PC-3 (cell line): ENCODE results near the gene EYS. TPM values are rescaled to one million over a fixed set of nuclear protein-coding genes. Genes with fewer than 3 reads are reported as not detected.

Experiments used
- ATAC-seq: fragments of 200-7000 bp; cut with Tn5 transposase; 2 replicates; pipeline ENCODE4 v1.9.1; 2020; ENCODE audit warnings: mild to moderate bottlenecking, moderate library complexity
- BruUV-seq: library from RNA; stranded (reverse); fragments of 400-500 nt; replicated peaks from 2 replicates; lab custom pipeline; 2021; lab: Mats Ljungman, UMichigan
- CTCF ChIA-PET: fragments of 300-600 bp; sonication (Branson Sonifier 250); formaldehyde crosslinking; loops from one replicate; lab custom pipeline; 2022; ENCODE audit warnings: antibody characterized with exemption; lab: Charles Lee
- POLR2A ChIA-PET: fragments of 300-600 bp; sonication (Branson Sonifier 250); formaldehyde crosslinking; loops from one replicate; lab custom pipeline; 2022; ENCODE audit warnings: antibody characterized with exemption; ENCODE audit not compliant: unreplicated experiment; lab: Charles Lee
- DNase-seq: peaks from one replicate; pipeline ENCODE4 v3.0.0-alpha.2; 2015
- H2AFZ ChIP-seq: fragments of 300-600 bp; sonication (generic); 2 replicates; pipeline ENCODE4 v1.6.0; 2016; ENCODE audit warnings: antibody characterized with exemption, low read length
- H3F3A ChIP-seq: fragments of 300-600 bp; sonication (generic); one replicate; pipeline ENCODE4 v1.6.0; 2017; ENCODE audit warnings: antibody characterized with exemption, low read length, control low read depth, mild to moderate bottlenecking; ENCODE audit not compliant: unreplicated experiment
- H3K27ac ChIP-seq: fragments of 300-600 bp; sonication (generic); 2 replicates; pipeline ENCODE4 v1.5.1; 2016; ENCODE audit warnings: mild to moderate bottlenecking, low read length
- H3K27me3 ChIP-seq: fragments of 300-600 bp; sonication (generic); 2 replicates; pipeline ENCODE4 v1.6.1; 2016; ENCODE audit warnings: low read length, mixed read lengths
- H3K36me3 ChIP-seq: fragments of 300-600 bp; sonication (generic); 2 replicates; pipeline ENCODE4 v1.6.1; 2016; ENCODE audit warnings: low read depth, mixed run types, low read length, mixed read lengths
- H3K4me1 ChIP-seq: fragments of 300-600 bp; sonication (generic); 2 replicates; pipeline ENCODE4 v1.5.1; 2016; ENCODE audit warnings: low read length; ENCODE audit not compliant: insufficient read depth
- H3K4me2 ChIP-seq: fragments of 300-600 bp; sonication (generic); 2 replicates; pipeline ENCODE4 v1.6.0; 2016; ENCODE audit warnings: low read length
- H3K4me3 ChIP-seq: fragments of 300-600 bp; sonication (generic); 2 replicates; pipeline ENCODE4 v1.5.1; 2016; ENCODE audit warnings: mild to moderate bottlenecking, low read length, mixed read lengths
- H3K79me2 ChIP-seq: fragments of 300-600 bp; sonication (generic); 2 replicates; pipeline ENCODE4 v1.6.1; 2017; ENCODE audit warnings: low read length, mixed read lengths
- H3K9ac ChIP-seq: fragments of 300-600 bp; sonication (generic); 2 replicates; pipeline ENCODE4 v1.6.0; 2016; ENCODE audit warnings: mild to moderate bottlenecking, low read length
- H3K9me2 ChIP-seq: fragments of 300-600 bp; sonication (generic); replicated peaks from 2 replicates; pipeline ENCODE4 v1.6.1; 2016; ENCODE audit warnings: mixed run types, low read length, mixed read lengths
- H3K9me3 ChIP-seq: fragments of 300-600 bp; sonication (generic); 2 replicates; pipeline ENCODE4 v1.6.1; 2016; ENCODE audit warnings: low read length, mixed read lengths
- H4K20me1 ChIP-seq: fragments of 300-600 bp; sonication (generic); 2 replicates; pipeline ENCODE4 v1.6.1; 2016; ENCODE audit warnings: low read length, mixed read lengths
- EZH2 ChIP-seq: fragments of 300-600 bp; sonication (generic); IDR thresholded peaks from one replicate; pipeline ENCODE4 v1.6.1; 2017; ENCODE audit warnings: antibody characterized with exemption, mild to moderate bottlenecking, low read length; ENCODE audit not compliant: unreplicated experiment
- EZH2phosphoT487 ChIP-seq: fragments of 300-600 bp; sonication (generic); IDR thresholded peaks from 2 replicates; pipeline ENCODE4 v1.6.1; 2018; ENCODE audit warnings: mild to moderate bottlenecking, antibody characterized with exemption, low read length, borderline replicate concordance
- intact Hi-C: fragments of 100-400 bp; cut with micrococcal nuclease; formaldehyde crosslinking; loops from 2 replicates; pipeline ENCODE4 v1.9.0; 2023
- total RNA-seq: library from RNA; depleted of rRNA; stranded (reverse); fragments of >200 nt; gene quantifications from 2 replicates; pipeline ENCODE4 v1.2.3, GENCODE V29; 2014
- TF ChIP-seq, protein P1 (sequence below): fragments of 300-600 bp; sonication (generic); conservative IDR thresholded peaks from 2 replicates; pipeline ENCODE4 v1.5.1; 2017; ENCODE audit warnings: antibody characterized with exemption, low read depth, mild to moderate bottlenecking, low read length

Gene EYS
- total RNA-seq, 1 experiment from 2014 or later, result 0.07 TPM

DNA sequence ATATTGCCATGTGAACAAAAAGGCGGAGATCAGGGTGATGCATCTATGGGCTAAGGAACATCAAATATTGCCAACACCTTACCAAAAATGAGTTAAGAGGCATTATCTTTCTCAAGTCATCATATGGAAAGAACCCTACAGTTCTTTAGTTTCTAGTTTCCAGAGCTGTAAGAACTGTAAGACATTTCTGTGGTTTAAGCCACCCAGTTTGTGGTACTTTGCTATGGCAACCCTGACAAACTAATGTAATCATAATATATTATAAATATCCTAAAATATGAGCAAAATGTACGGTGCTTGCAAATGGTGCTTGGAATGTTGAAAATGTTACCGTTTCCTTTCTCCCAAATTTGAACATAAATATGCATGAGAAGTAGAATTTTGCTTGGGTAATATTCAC lies 1721.8 kb downstream of the EYS start:
- Histone ChIP-seq H3K9me3 (no peaks in the 10 kb centered on the region), H3F3A (no peaks in the 10 kb centered on the region), H4K20me1 (no peaks in the 10 kb centered on the region), H3K4me3 (no peak overlapping the region), H3K9ac (no peak overlapping the region), H3K36me3 (no peaks in the 10 kb centered on the region), H3K27me3 (no peaks in the 10 kb centered on the region), H3K79me2 (no peaks in the 10 kb centered on the region), H3K9me2 (no peaks in the 10 kb centered on the region), H3K27ac (no peak overlapping the region), H3K4me2 (no peak overlapping the region), H2AFZ (no peak overlapping the region), H3K4me1 (no peaks in the 10 kb centered on the region)
- intact Hi-C loops, result no loop called here
- CTCF ChIA-PET, result no interaction called here
- POLR2A ChIA-PET, result no interaction called here
- no peak for ATAC-seq
- BruUV-seq, result no TSS peak
- no peak for DNase-seq
- TF ChIP-seq, protein P1, sequence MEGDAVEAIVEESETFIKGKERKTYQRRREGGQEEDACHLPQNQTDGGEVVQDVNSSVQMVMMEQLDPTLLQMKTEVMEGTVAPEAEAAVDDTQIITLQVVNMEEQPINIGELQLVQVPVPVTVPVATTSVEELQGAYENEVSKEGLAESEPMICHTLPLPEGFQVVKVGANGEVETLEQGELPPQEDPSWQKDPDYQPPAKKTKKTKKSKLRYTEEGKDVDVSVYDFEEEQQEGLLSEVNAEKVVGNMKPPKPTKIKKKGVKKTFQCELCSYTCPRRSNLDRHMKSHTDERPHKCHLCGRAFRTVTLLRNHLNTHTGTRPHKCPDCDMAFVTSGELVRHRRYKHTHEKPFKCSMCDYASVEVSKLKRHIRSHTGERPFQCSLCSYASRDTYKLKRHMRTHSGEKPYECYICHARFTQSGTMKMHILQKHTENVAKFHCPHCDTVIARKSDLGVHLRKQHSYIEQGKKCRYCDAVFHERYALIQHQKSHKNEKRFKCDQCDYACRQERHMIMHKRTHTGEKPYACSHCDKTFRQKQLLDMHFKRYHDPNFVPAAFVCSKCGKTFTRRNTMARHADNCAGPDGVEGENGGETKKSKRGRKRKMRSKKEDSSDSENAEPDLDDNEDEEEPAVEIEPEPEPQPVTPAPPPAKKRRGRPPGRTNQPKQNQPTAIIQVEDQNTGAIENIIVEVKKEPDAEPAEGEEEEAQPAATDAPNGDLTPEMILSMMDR, result no peak
- TF ChIP-seq EZH2 (no peak), EZH2phosphoT487 (no peak)

DNA sequence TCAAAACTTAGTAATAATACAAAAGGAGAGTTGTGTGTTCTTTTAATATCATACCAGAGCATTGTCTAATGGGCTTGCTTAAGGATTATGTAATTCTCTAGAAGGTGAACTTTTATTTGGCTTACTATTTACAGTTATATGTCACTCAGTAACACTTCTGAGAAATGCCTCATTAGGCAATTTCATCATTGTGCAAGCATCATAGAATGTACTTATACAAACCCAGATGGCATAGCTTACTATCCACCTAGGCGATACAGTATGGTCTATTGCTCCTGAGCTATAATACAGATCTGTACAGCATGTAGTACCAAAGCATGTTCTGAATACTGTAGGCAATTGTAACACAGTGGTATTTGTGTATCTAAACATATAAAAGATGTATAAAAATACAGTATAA lies 1731.3 kb downstream of the EYS start:
- H2AFZ ChIP-seq, result no peak overlapping the region
- H3K27me3 ChIP-seq, result no peaks in the 10 kb centered on the region
- no peak for ATAC-seq
- H4K20me1 ChIP-seq, result no peaks in the 10 kb centered on the region
- ChIA-PET CTCF (no interaction called here), POLR2A (no interaction called here)
- TF ChIP-seq EZH2phosphoT487 (no peak), EZH2 (no peak)
- TF ChIP-seq, protein P1, result no peak
- no TSS peak for BruUV-seq
- no peak overlapping the region for H3K27ac ChIP-seq
- H3F3A ChIP-seq, result no peaks in the 10 kb centered on the region
- no peaks in the 10 kb centered on the region for H3K36me3 ChIP-seq
- H3K79me2 ChIP-seq, result no peaks in the 10 kb centered on the region
- H3K9me3 ChIP-seq, result no peaks in the 10 kb centered on the region
- no peak overlapping the region for H3K4me2 ChIP-seq
- H3K4me1 ChIP-seq, result no peaks in the 10 kb centered on the region
- DNase-seq, result no peak
- H3K9ac ChIP-seq, result no peak overlapping the region
- H3K9me2 ChIP-seq, result no peaks in the 10 kb centered on the region
- H3K4me3 ChIP-seq, result no peak overlapping the region
- intact Hi-C loops, result no loop called here

DNA sequence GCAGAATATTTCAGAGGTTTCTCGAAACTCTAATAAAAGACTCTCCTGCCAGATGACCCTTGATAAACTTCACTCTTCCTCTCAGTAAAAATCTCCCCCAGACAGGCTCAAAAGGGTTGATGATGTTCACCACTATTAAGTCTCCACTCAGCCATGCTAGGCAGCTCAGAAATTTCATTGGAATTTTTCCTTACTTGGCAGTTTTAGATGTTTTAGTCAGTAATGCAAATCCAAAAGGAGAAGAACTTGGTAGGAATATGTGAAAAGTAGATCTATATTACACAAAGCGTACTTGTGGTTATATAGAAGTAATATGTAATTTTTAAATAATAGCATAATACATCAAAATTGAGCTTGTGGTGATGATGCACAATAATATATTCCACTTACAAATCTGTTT lies 1738.4 kb downstream of the EYS start:
- no peak overlapping the region for H3K4me2 ChIP-seq
- ChIA-PET CTCF (no interaction called here), POLR2A (no interaction called here)
- H3K27me3 ChIP-seq, result no peaks in the 10 kb centered on the region
- no peaks in the 10 kb centered on the region for H4K20me1 ChIP-seq
- H3F3A ChIP-seq, result no peaks in the 10 kb centered on the region
- no peak overlapping the region for H2AFZ ChIP-seq
- H3K79me2 ChIP-seq, result no peaks in the 10 kb centered on the region
- no peaks in the 10 kb centered on the region for H3K36me3 ChIP-seq
- DNase-seq, result no peak
- no peaks in the 10 kb centered on the region for H3K9me2 ChIP-seq
- TF ChIP-seq EZH2, result no peak
- no peak for TF ChIP-seq EZH2phosphoT487
- TF ChIP-seq, protein P1, result no peak
- no peak overlapping the region for H3K4me3 ChIP-seq
- H3K27ac ChIP-seq, result no peak overlapping the region
- intact Hi-C loops, result no loop called here
- no peaks in the 10 kb centered on the region for H3K9me3 ChIP-seq
- ATAC-seq, result no peak
- BruUV-seq, result no TSS peak
- H3K4me1 ChIP-seq, result no peaks in the 10 kb centered on the region
- H3K9ac ChIP-seq, result no peak overlapping the region
